Measurements from ENCODE around the gene ADGRD1. TPM values are rescaled to one million over a fixed set of nuclear protein-coding genes. Genes with fewer than 3 reads are reported as not detected.

ADGRD1 gene
- total RNA-seq, 1 donor from 2014 or later: 108 TPM

GRCh38 chr12:131092901-131093603 lies 139.3 kb downstream of the ADGRD1 start:
- peaks cover 4% of the 10 kb centered on the region for H3K4me1 ChIP-seq
- no peak overlapping the region for H3K27ac ChIP-seq
- H3K4me3 ChIP-seq: no peak overlapping the region
- H3K36me3 ChIP-seq: peaks cover 10% of the 10 kb centered on the region
- H3K9me3 ChIP-seq: no peaks in the 10 kb centered on the region
- intact Hi-C loops (cut with DNase I): no loop called here
- DNase-seq: peak; percentile 44
- peak in 1 of 2 donors; percentile 46 for ATAC-seq
- H3K27me3 ChIP-seq (ENCODE audit: low read depth): no peaks in the 10 kb centered on the region
- TF ChIP-seq CTCF (IDR thresholded peaks at IDR 0.05): no peak

- H3K27ac ChIP-seq: no peak overlapping the region
- peak; percentile 27 for DNase-seq
- no peak overlapping the region for H3K4me3 ChIP-seq
- peaks cover 4% of the 10 kb centered on the region for H3K4me1 ChIP-seq
- no peaks in the 10 kb centered on the region for H3K27me3 ChIP-seq (ENCODE audit: low read depth)
- no peak for ATAC-seq
- TF ChIP-seq CTCF (IDR thresholded peaks at IDR 0.05): no peak
- no peaks in the 10 kb centered on the region for H3K9me3 ChIP-seq
- H3K36me3 ChIP-seq: peaks cover 8% of the 10 kb centered on the region
- intact Hi-C loops (cut with DNase I): no loop called here
Measured at GRCh38 chr12:131093604-131093955, 139.9 kb downstream of the ADGRD1 start.

- peak; percentile 18 for DNase-seq
- intact Hi-C loops (cut with DNase I): no loop called here
Measured at GRCh38 chr12:131093971-131094830, 140.5 kb downstream of the ADGRD1 start.

GRCh38 chr12:131094831-131095805 lies 141.4 kb downstream of the ADGRD1 start:
- ATAC-seq: no peak
- no peak for TF ChIP-seq CTCF (IDR thresholded peaks at IDR 0.05)
- H3K27ac ChIP-seq: no peak overlapping the region
- DNase-seq: peak; percentile 32
- H3K4me1 ChIP-seq: peaks cover 4% of the 10 kb centered on the region
- intact Hi-C loops (cut with DNase I): no loop called here
- no peak overlapping the region for H3K4me3 ChIP-seq
- no peaks in the 10 kb centered on the region for H3K27me3 ChIP-seq (ENCODE audit: low read depth)
- peaks cover 8% of the 10 kb centered on the region for H3K36me3 ChIP-seq
- no peaks in the 10 kb centered on the region for H3K9me3 ChIP-seq

More at GRCh38 chr12:131093971-131094830, 140.5 kb downstream of the ADGRD1 start:
- no peak for ATAC-seq
- Histone ChIP-seq H3K27me3 (ENCODE audit: low read depth) (no peaks in the 10 kb centered on the region), H3K4me3 (no peak overlapping the region), H3K9me3 (no peaks in the 10 kb centered on the region), H3K36me3 (peaks cover 12% of the 10 kb centered on the region), H3K27ac (no peak overlapping the region), H3K4me1 (peaks cover 4% of the 10 kb centered on the region)
- TF ChIP-seq CTCF (IDR thresholded peaks at IDR 0.05): no peak

All from lower lobe of right lung (tissue), 2 donors.